GM21723 (cell line): ENCODE results near the gene ABI3.
"Not testable (repeated sequence)": the region's sequence is repeated elsewhere in the genome, so short reads cannot be mapped to it uniquely, and the experiment has no call there.

Experiments used
- ATAC-seq: cut with Tn5 transposase; IDR thresholded peaks from one replicate; pipeline ENCODE4 v1.9.1; 2021; ENCODE audit warnings: mild to moderate bottlenecking, moderate library complexity; ENCODE audit not compliant: unreplicated experiment

ABI3 gene

DNA sequence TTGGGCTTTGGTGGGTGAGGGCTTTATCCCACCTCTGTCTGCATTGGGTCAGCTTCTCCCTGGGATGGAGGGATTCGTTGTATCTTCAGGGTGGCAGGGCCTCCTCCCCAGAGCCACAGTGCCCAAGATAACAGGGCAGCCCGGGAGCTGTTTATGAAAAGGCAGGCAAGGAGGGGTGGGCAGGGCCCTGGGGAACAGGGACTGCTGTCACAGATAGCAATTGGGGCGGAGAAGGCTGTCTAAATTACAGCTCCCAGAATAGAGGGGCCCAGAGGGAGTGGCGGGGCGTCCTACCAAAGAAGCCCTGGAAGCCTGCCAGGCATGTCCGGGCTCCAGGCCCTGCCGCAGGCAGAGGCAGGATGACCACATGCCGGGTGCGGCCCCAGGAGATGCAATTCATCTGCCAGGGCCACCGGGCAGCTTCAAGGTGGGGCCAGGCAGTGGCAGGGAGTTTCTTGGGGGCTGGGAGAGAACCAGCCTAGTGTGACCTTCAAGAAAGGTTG lies 38.8 kb downstream of the ABI3 start:
- ATAC-seq: no peak

GRCh38 chr17:49249890-49250522 lies 39.5 kb downstream of the ABI3 start:
- no peak for ATAC-seq

GRCh38 chr17:49252148-49252695 lies 41.7 kb downstream of the ABI3 start:
- ATAC-seq: no peak

DNA sequence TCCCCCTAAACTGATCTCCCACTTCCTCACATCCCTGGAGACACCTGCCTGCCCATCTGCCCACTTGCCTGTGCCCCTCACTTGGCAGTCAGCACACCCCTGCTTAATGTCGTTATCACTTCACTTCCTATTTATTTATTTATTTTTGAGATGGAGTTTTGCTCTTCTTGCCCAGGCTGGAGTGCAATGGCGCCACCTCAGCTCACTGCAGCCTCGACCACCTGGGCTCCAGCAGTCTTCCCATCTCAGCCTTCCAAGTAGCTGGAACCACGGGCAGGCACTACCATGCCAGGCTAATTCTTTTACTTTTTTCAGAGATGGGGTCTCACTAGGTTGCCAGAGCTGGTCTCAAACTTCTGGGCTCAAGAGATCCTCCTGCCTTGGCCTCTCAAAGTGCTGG lies 43.6 kb downstream of the ABI3 start:
- ATAC-seq: no peak

GRCh38 chr17:49255125-49255524 lies 44.6 kb downstream of the ABI3 start:
- no peak for ATAC-seq

DNA sequence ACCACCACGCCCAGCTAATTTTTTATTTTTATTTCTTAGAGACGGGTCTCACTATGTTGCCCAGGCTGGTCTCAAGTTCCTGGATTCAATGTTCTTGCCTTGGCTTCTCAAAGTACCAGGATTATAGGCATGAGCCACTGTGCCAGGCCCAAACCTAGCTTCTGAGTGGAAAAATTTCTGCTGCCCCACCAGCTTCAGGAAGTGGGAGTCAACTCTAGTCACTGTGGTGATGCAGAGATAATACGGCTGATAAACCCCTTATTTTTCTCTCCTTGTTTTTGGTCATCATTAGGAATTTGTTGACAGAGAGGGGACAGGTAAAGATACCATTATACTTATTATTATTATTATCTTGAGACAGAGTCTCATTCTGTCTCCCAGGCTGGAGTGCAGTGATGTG lies 47.9 kb downstream of the ABI3 start:
- no peak for ATAC-seq

- no peak for ATAC-seq
These were observed 49.1 kb downstream of the ABI3 start for GRCh38 chr17:49259663-49260010.

GRCh38 chr17:49260011-49260816 lies 49.7 kb downstream of the ABI3 start:
- ATAC-seq: no peak

GRCh38 chr17:49260817-49261291 lies 50.3 kb downstream of the ABI3 start:
- ATAC-seq: no peak

GRCh38 chr17:49261540-49261939 lies 51.0 kb downstream of the ABI3 start:
- not testable (repeated sequence) for ATAC-seq

- no peak for ATAC-seq
These were observed 55.7 kb downstream of the ABI3 start for GRCh38 chr17:49266233-49266632.

DNA sequence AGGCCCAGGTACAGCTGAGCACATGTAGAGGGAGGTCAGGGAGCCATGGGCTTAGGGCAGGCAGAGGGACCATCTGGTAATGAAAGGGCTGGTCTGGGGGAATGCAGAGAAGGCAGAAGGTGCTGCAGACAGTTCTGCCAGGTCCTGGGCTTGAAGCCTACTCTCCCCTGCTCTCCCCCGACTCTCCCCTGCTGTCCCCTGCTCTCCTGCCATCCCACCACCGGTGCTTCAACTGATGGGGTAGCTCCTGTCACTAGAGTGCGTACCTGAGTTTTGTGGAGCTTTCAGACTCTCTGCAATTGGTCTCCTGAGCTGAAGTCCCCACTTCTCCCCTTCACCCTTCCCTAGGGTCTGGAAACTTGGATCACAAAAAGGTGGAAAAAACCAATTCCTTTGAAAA lies 57.4 kb downstream of the ABI3 start:
- no peak for ATAC-seq

DNA sequence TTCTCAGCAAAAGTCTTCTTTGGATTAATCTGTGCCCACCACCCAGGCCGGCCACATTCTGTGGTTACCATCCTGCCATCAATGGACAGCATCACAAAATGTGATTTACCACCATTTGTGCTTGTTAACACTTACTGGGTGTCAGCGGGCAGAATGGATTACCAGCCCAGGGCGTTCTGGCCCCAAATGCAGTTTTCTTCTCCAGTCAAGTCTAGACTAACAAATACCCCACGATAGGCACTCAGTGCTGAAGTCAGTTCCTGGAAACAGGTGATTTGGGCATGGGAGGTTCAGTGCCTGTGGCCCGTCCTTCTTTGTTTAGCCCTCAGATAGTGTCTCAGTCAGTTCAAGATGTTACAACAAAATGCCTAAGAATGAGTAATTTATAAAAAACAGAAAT lies 58.8 kb downstream of the ABI3 start:
- ATAC-seq: no peak
